Neural cell (in vitro differentiated cells): ENCODE data around the gene UPF1. TPM values are rescaled to one million over a fixed set of nuclear protein-coding genes. Genes with fewer than 3 reads are reported as not detected.
"Not testable (repeated sequence)": the region's sequence is repeated elsewhere in the genome, so short reads cannot be mapped to it uniquely, and the experiment has no call there.

ENCODE experiments used
- H2AFZ ChIP-seq: fragments of 200-600, 300-800 bp; sonication (generic), shearing (Covaris generic); 2 replicates; pipeline ENCODE4 v1.6.0; 2014; ENCODE audit warnings: low read depth, mild to moderate bottlenecking, antibody characterized with exemption, low read length, moderate library complexity
- H3F3A ChIP-seq: fragments of 200-600 bp; shearing (Covaris generic); 2 replicates; pipeline ENCODE4 v1.6.1; 2016; ENCODE audit warnings: mild to moderate bottlenecking, moderate library complexity, mixed read lengths, antibody characterized with exemption, low read length; ENCODE audit not compliant: insufficient read depth, poor library complexity, severe bottlenecking
- H3K27ac ChIP-seq: fragments of 200-600, 300-800 bp; sonication (generic), shearing (Covaris generic); 2 replicates; pipeline ENCODE4 v1.5.1; 2014; ENCODE audit warnings: mild to moderate bottlenecking, low read length, moderate library complexity
- H3K27me3 ChIP-seq: fragments of 300-800, 200-600 bp; sonication (generic), shearing (Covaris generic); 2 replicates; pipeline ENCODE4 v1.6.0; 2014; ENCODE audit warnings: mild to moderate bottlenecking, low read depth, low read length, moderate library complexity; ENCODE audit not compliant: insufficient read depth
- H3K36me3 ChIP-seq: fragments of 300-800, 200-600 bp; sonication (generic), shearing (Covaris generic); 2 replicates; pipeline ENCODE4 v1.5.1; 2014; ENCODE audit warnings: mild to moderate bottlenecking, antibody characterized with exemption, low read length, moderate library complexity; ENCODE audit not compliant: insufficient read depth
- H3K4me2 ChIP-seq: fragments of 300-800, 200-600 bp; sonication (generic), shearing (Covaris generic); 2 replicates; pipeline ENCODE4 v1.6.0; 2014; ENCODE audit warnings: mild to moderate bottlenecking, low read length
- H3K4me3 ChIP-seq: fragments of 300-800, 200-600 bp; sonication (generic), shearing (Covaris generic); 2 replicates; pipeline ENCODE4 v1.5.1; 2014; ENCODE audit warnings: mild to moderate bottlenecking, low read length, moderate library complexity
- H3K79me2 ChIP-seq: fragments of 200-600 bp; shearing (Covaris generic); replicated peaks from 2 replicates; pipeline ENCODE4 v1.6.0; 2014; ENCODE audit warnings: mild to moderate bottlenecking, low read length, moderate library complexity; ENCODE audit not compliant: insufficient read depth
- H3K9ac ChIP-seq: fragments of 300-800, 200-600 bp; sonication (generic), shearing (Covaris generic); 2 replicates; pipeline ENCODE4 v1.6.1; 2016; ENCODE audit warnings: mild to moderate bottlenecking, low read length, mixed read lengths
- H3K9me2 ChIP-seq: fragments of 200-600 bp; shearing (Covaris generic); 2 replicates; pipeline ENCODE4 v1.6.1; 2016; ENCODE audit warnings: mild to moderate bottlenecking, low read length, mixed read lengths; ENCODE audit not compliant: insufficient read depth
- H3K9me3 ChIP-seq: fragments of 200-600, 300-800 bp; sonication (generic), shearing (Covaris generic); 2 replicates; pipeline ENCODE4 v1.6.1; 2016; ENCODE audit warnings: mild to moderate bottlenecking, mixed run types, low read length, moderate library complexity, mixed read lengths
- H4K20me1 ChIP-seq: fragments of 200-600 bp; shearing (Covaris generic); 2 replicates; pipeline ENCODE4 v1.6.1; 2016; ENCODE audit warnings: mild to moderate bottlenecking, mixed run types; ENCODE audit not compliant: insufficient read depth
- CTCF ChIP-seq: fragments of 450-650 bp; IDR thresholded peaks from 2 replicates; pipeline ENCODE4 v1.5.1; 2014; ENCODE audit warnings: antibody characterized with exemption, mild to moderate bottlenecking, moderate library complexity; ENCODE audit not compliant: poor library complexity, severe bottlenecking
- EP300 ChIP-seq: fragments of 450-650 bp; conservative IDR thresholded peaks from 2 replicates; pipeline ENCODE4 v1.6.1; 2014; ENCODE audit warnings: antibody characterized with exemption, mild to moderate bottlenecking, moderate library complexity; ENCODE audit not compliant: poor library complexity, severe bottlenecking
- EZH2 ChIP-seq: fragments of 200-600, 300-800 bp; shearing (Covaris generic), sonication (generic); IDR thresholded peaks from 2 replicates; pipeline ENCODE4 v1.6.1; 2014; ENCODE audit warnings: antibody characterized with exemption, low read length, borderline replicate concordance, mild to moderate bottlenecking; ENCODE audit not compliant: insufficient read depth, poor library complexity, severe bottlenecking
- MXI1 ChIP-seq: fragments of 450-650 bp; conservative IDR thresholded peaks from 2 replicates; pipeline ENCODE4 v1.6.1; 2014; ENCODE audit warnings: antibody characterized with exemption, mild to moderate bottlenecking; ENCODE audit not compliant: poor library complexity, severe bottlenecking
- POLR2AphosphoS5 ChIP-seq: IDR thresholded peaks from 2 replicates; pipeline ENCODE4 v1.6.1; 2012
- RAD21 ChIP-seq: fragments of 450-650 bp; conservative IDR thresholded peaks from 2 replicates; pipeline ENCODE4 v1.6.1; 2014; ENCODE audit warnings: antibody characterized with exemption, mild to moderate bottlenecking, moderate library complexity
- REST ChIP-seq: IDR thresholded peaks from 2 replicates; pipeline ENCODE4 v1.6.1; 2012; ENCODE audit warnings: borderline replicate concordance
- SMC3 ChIP-seq: fragments of 450-650 bp; conservative IDR thresholded peaks from 2 replicates; pipeline ENCODE4 v1.6.1; 2014; ENCODE audit warnings: antibody characterized with exemption, mild to moderate bottlenecking, moderate library complexity; ENCODE audit not compliant: poor library complexity
- TAF1 ChIP-seq: IDR thresholded peaks from 2 replicates; pipeline ENCODE4 v1.6.1; 2012; ENCODE audit warnings: low read depth
- polyA plus RNA-seq: library from polyadenylated mRNA; depleted of rRNA; stranded (reverse); fragments of >200 nt; gene quantifications from 2 replicates; pipeline ENCODE4 v1.2.3, GENCODE V29; 2014

UPF1 gene
- polyA plus RNA-seq, 1 donor from 2014 or later: 39.3 TPM

- peaks cover 6% of the 10 kb centered on the region for H3K36me3 ChIP-seq
- no peaks in the 10 kb centered on the region for H3K9me3 ChIP-seq
- H3K4me2 ChIP-seq: no peak overlapping the region
- H3K27ac ChIP-seq: no peak overlapping the region
- no peaks in the 10 kb centered on the region for H4K20me1 ChIP-seq
- H3K27me3 ChIP-seq: no peaks in the 10 kb centered on the region
- H2AFZ ChIP-seq: no peak overlapping the region
- H3K9ac ChIP-seq: no peak overlapping the region
- no peaks in the 10 kb centered on the region for H3F3A ChIP-seq
- no peak overlapping the region for H3K4me3 ChIP-seq
- H3K79me2 ChIP-seq: no peaks in the 10 kb centered on the region
- TF ChIP-seq RAD21 (no peak), SMC3 (no peak), TAF1 (no peak), REST (no peak)
- no peaks in the 10 kb centered on the region for H3K9me2 ChIP-seq
Measured at GRCh38 chr19:18901491-18901890, 69.7 kb downstream of the UPF1 start.

- H3K9me3 ChIP-seq, H3K36me3 ChIP-seq, H4K20me1 ChIP-seq: not testable (repeated sequence)
Measured at GRCh38 chr19:18902519-18902918, 70.8 kb downstream of the UPF1 start.

GRCh38 chr19:18903156-18904037, 71.6 kb downstream of the UPF1 start:
- H3K79me2 ChIP-seq: no peaks in the 10 kb centered on the region
- no peaks in the 10 kb centered on the region for H3F3A ChIP-seq
- TF ChIP-seq EZH2 (no peak), TAF1 (no peak), POLR2AphosphoS5 (no peak), EP300 (no peak), RAD21 (no peak), CTCF (no peak), MXI1 (no peak), SMC3 (no peak), REST (no peak)
- H3K9me3 ChIP-seq: no peaks in the 10 kb centered on the region
- H3K4me2 ChIP-seq: no peak overlapping the region
- H3K9ac ChIP-seq: no peak overlapping the region
- H4K20me1 ChIP-seq: no peaks in the 10 kb centered on the region
- peaks cover 6% of the 10 kb centered on the region for H3K36me3 ChIP-seq
- H3K27ac ChIP-seq: no peak overlapping the region
- H3K9me2 ChIP-seq: no peaks in the 10 kb centered on the region
- H3K4me3 ChIP-seq: no peak overlapping the region
- H3K27me3 ChIP-seq: no peaks in the 10 kb centered on the region
- H2AFZ ChIP-seq: no peak overlapping the region

More at GRCh38 chr19:18902519-18902918, 70.8 kb downstream of the UPF1 start:
- not testable (repeated sequence) for H3K4me3 ChIP-seq, H3F3A ChIP-seq, H3K4me2 ChIP-seq, H3K9ac ChIP-seq, H2AFZ ChIP-seq, H3K27ac ChIP-seq, H3K9me2 ChIP-seq, H3K79me2 ChIP-seq, H3K27me3 ChIP-seq
